IMR-90 (cell line): ENCODE results near the gene HSD3B1. TPM values are rescaled to one million over a fixed set of nuclear protein-coding genes. Genes with fewer than 3 reads are reported as not detected.

Experiments
- ATAC-seq: fragments of 200-7000 bp; cut with Tn5 transposase; 2 replicates; pipeline ENCODE4 v1.9.1; 2020; ENCODE audit warnings: low read depth, mild to moderate bottlenecking, moderate library complexity
- BruUV-seq: library from RNA; stranded (reverse); fragments of 400-500 nt; replicated peaks from 2 replicates; lab custom pipeline; 2021; lab: Mats Ljungman, UMichigan
- CTCF ChIA-PET: fragments of 300-600 bp; formaldehyde crosslinking; extraction: SDS; loops from one replicate; lab custom pipeline; 2021; ENCODE audit warnings: antibody characterized with exemption; lab: Yijun Ruan, JAX
- POLR2A ChIA-PET: fragments of 300-600 bp; sonication (Branson Sonifier 250); formaldehyde crosslinking; loops from one replicate; lab custom pipeline; 2022; ENCODE audit warnings: antibody characterized with exemption; ENCODE audit not compliant: unreplicated experiment; lab: Charles Lee
- DNase-seq: peaks from one replicate; pipeline ENCODE4 v3.0.0; 2013
- H2AFZ ChIP-seq: replicated peaks from 2 replicates; pipeline ENCODE3; 2013; ENCODE audit warnings: low read length, mild to moderate bottlenecking; ENCODE audit not compliant: poor library complexity
- H2AK5ac ChIP-seq: 2 replicates; pipeline ENCODE4 v1.6.1; 2013; ENCODE audit warnings: low read depth, low read length, inconsistent platforms
- H2AK9ac ChIP-seq: replicated peaks from 2 replicates; pipeline ENCODE3; 2013; ENCODE audit warnings: mild to moderate bottlenecking, low read depth, low read length, moderate library complexity; ENCODE audit not compliant: poor library complexity
- H2BK120ac ChIP-seq: 2 replicates; pipeline ENCODE4 v1.6.1; 2013; ENCODE audit warnings: low read depth, low read length, inconsistent platforms
- H2BK15ac ChIP-seq: 3 replicates; pipeline ENCODE4 v1.6.1; 2013; ENCODE audit warnings: low read depth, low read length, inconsistent platforms
- H2BK20ac ChIP-seq: 2 replicates; pipeline ENCODE4 v1.6.1; 2013; ENCODE audit warnings: low read depth, mild to moderate bottlenecking, inconsistent platforms, low read length, moderate library complexity
- H2BK5ac ChIP-seq: 2 replicates; pipeline ENCODE4 v1.6.1; 2013; ENCODE audit warnings: mild to moderate bottlenecking, low read depth, low read length, inconsistent platforms; ENCODE audit not compliant: poor library complexity, severe bottlenecking
- H3K14ac ChIP-seq: replicated peaks from 2 replicates; pipeline ENCODE4 v1.6.1; 2013; ENCODE audit warnings: low read depth, low read length, inconsistent platforms
- H3K18ac ChIP-seq: 2 replicates; pipeline ENCODE4 v1.6.1; 2013; ENCODE audit warnings: low read depth, low read length, control low read depth
- H3K23ac ChIP-seq: 2 replicates; pipeline ENCODE4 v1.6.1; 2013; ENCODE audit warnings: low read depth, low read length, inconsistent platforms
- H3K27ac ChIP-seq: 2 replicates; pipeline ENCODE4 v1.5.1; 2013; ENCODE audit warnings: mild to moderate bottlenecking, control low read depth, low read length; ENCODE audit not compliant: insufficient read depth
- H3K27me3 ChIP-seq: 2 replicates; pipeline ENCODE4 v1.6.1; 2013; ENCODE audit warnings: low read length; ENCODE audit not compliant: control insufficient read depth, insufficient read depth
- H3K36me3 ChIP-seq: 2 replicates; pipeline ENCODE4 v1.6.1; 2013; ENCODE audit warnings: low read length, mixed read lengths; ENCODE audit not compliant: control insufficient read depth, insufficient read depth
- H3K4ac ChIP-seq: 2 replicates; pipeline ENCODE4 v1.6.1; 2013; ENCODE audit warnings: low read depth, low read length, inconsistent platforms
- H3K4me1 ChIP-seq: 2 replicates; pipeline ENCODE4 v1.6.1; 2013; ENCODE audit warnings: low read length, mixed read lengths; ENCODE audit not compliant: control insufficient read depth, insufficient read depth
- H3K4me2 ChIP-seq: 2 replicates; pipeline ENCODE4 v1.6.1; 2013; ENCODE audit warnings: low read depth, mild to moderate bottlenecking, control low read depth, low read length, moderate library complexity
- H3K4me3 ChIP-seq: 2 replicates; pipeline ENCODE4 v1.5.1; 2013; ENCODE audit warnings: low read depth, mild to moderate bottlenecking, control low read depth, low read length, moderate library complexity; ENCODE audit not compliant: insufficient read depth
- H3K56ac ChIP-seq: 2 replicates; pipeline ENCODE4 v1.6.1; 2013; ENCODE audit warnings: low read length, inconsistent platforms; ENCODE audit not compliant: insufficient read depth; ENCODE audit errors: extremely low read depth
- H3K79me1 ChIP-seq, 2 experiments: 2 replicates each; pipeline ENCODE4 v1.6.1; 2013; ENCODE audit warnings: low read length in 2 of 2, inconsistent platforms in 1 of 2, low read depth in 1 of 2
- H3K9ac ChIP-seq: 2 replicates; pipeline ENCODE4 v1.6.1; 2013; ENCODE audit warnings: low read depth, low read length, control low read depth
- H3K9me1 ChIP-seq: 2 replicates; pipeline ENCODE4 v1.6.1; 2013; ENCODE audit warnings: low read length, inconsistent platforms; ENCODE audit not compliant: insufficient read depth
- H3K9me3 ChIP-seq: 2 replicates; pipeline ENCODE4 v1.6.1; 2013; ENCODE audit warnings: low read length; ENCODE audit not compliant: control insufficient read depth, insufficient read depth
- H4K20me1 ChIP-seq: 2 replicates; pipeline ENCODE4 v1.6.1; 2013; ENCODE audit warnings: low read length, inconsistent platforms; ENCODE audit not compliant: insufficient read depth
- H4K5ac ChIP-seq: 2 replicates; pipeline ENCODE4 v1.6.1; 2013; ENCODE audit warnings: mild to moderate bottlenecking, low read depth, low read length, control low read depth
- H4K8ac ChIP-seq, 2 experiments: 2 replicates each; pipeline ENCODE4 v1.6.1; 2013; ENCODE audit warnings: low read depth in 2 of 2, low read length in 2 of 2, control low read depth in 1 of 2, inconsistent platforms in 1 of 2
- H4K91ac ChIP-seq: 2 replicates; pipeline ENCODE4 v1.6.1; 2013; ENCODE audit warnings: low read depth, low read length, inconsistent platforms; ENCODE audit not compliant: insufficient read depth
- BHLHE40 ChIP-seq: fragments of 150-350 bp; IDR thresholded peaks from 2 replicates; pipeline ENCODE4 v1.6.1; 2016; ENCODE audit warnings: mild to moderate bottlenecking, low read depth, low read length
- CEBPB ChIP-seq: IDR thresholded peaks from 2 replicates; pipeline ENCODE4 v1.6.1; 2012; ENCODE audit warnings: low read depth, low read length, improper control_type of control experiment
- CHD1 ChIP-seq: IDR thresholded peaks from 2 replicates; pipeline ENCODE4 v1.6.1; 2012; ENCODE audit warnings: low read depth, low read length, improper control_type of control experiment
- CTCF ChIP-seq: conservative IDR thresholded peaks from 2 replicates; pipeline ENCODE4 v1.5.1; 2012; ENCODE audit warnings: mild to moderate bottlenecking, low read depth, low read length, improper control_type of control experiment
- ELK1 ChIP-seq: fragments of 150-350 bp; IDR thresholded peaks from 2 replicates; pipeline ENCODE4 v1.6.1; 2016; ENCODE audit warnings: low read depth, mild to moderate bottlenecking, low read length, moderate library complexity, borderline replicate concordance
- FOS ChIP-seq: fragments of 150-350 bp; IDR thresholded peaks from 2 replicates; pipeline ENCODE4 v1.6.1; 2016; ENCODE audit warnings: low read depth, low read length
- MAFK ChIP-seq: IDR thresholded peaks from 2 replicates; pipeline ENCODE4 v1.6.1; 2012; ENCODE audit warnings: low read depth, low read length, improper control_type of control experiment
- MAZ ChIP-seq: IDR thresholded peaks from 2 replicates; pipeline ENCODE4 v1.6.1; 2012; ENCODE audit warnings: low read depth, mild to moderate bottlenecking, low read length, improper control_type of control experiment, moderate library complexity, borderline replicate concordance
- MXI1 ChIP-seq: IDR thresholded peaks from 2 replicates; pipeline ENCODE4 v1.6.1; 2012; ENCODE audit warnings: low read depth, mild to moderate bottlenecking, low read length, moderate library complexity, borderline replicate concordance
- NFE2L2 ChIP-seq: fragments of 150-350 bp; IDR thresholded peaks from 2 replicates; pipeline ENCODE4 v1.6.1; 2016; ENCODE audit warnings: low read depth, mild to moderate bottlenecking, low read length
- POLR2A ChIP-seq: IDR thresholded peaks from 2 replicates; pipeline ENCODE4 v1.6.1; 2012; ENCODE audit warnings: mild to moderate bottlenecking, low read depth, low read length
- RAD21 ChIP-seq: IDR thresholded peaks from 2 replicates; pipeline ENCODE4 v1.6.1; 2012; ENCODE audit warnings: low read length, improper control_type of control experiment
- RCOR1 ChIP-seq: IDR thresholded peaks from 2 replicates; pipeline ENCODE4 v1.6.1; 2012; ENCODE audit warnings: mild to moderate bottlenecking, low read length, improper control_type of control experiment; ENCODE audit not compliant: insufficient replicate concordance
- RFX5 ChIP-seq: IDR thresholded peaks from 2 replicates; pipeline ENCODE4 v1.8.0; 2012; ENCODE audit warnings: low read depth, mild to moderate bottlenecking, low read length, moderate library complexity
- SMC3 ChIP-seq: fragments of 150-350 bp; IDR thresholded peaks from 2 replicates; pipeline ENCODE4 v1.6.1; 2016; ENCODE audit warnings: low read depth, mild to moderate bottlenecking, antibody characterized with exemption, low read length, moderate library complexity
- USF2 ChIP-seq: fragments of 150-350 bp; IDR thresholded peaks from 2 replicates; pipeline ENCODE4 v1.6.1; 2017; ENCODE audit warnings: mild to moderate bottlenecking, antibody characterized with exemption, low read length, low read depth
- dilution Hi-C: fragments of 300-500 bp; cut with HindIII; formaldehyde crosslinking; loops from one replicate; pipeline ENCODE4 v1.14.3; 2018; ENCODE audit warnings: low sequenced_read_pairs; ENCODE audit not compliant: unreplicated experiment
- in situ Hi-C: fragments of 300-500 bp; cut with MboI; formaldehyde crosslinking; loops from 3 replicates; pipeline ENCODE4 v1.14.3; 2019; ENCODE audit warnings: low sequenced_read_pairs, inconsistent platforms, mixed read lengths
- intact Hi-C: fragments of 100-400 bp; cut with micrococcal nuclease; formaldehyde crosslinking; loops from 2 replicates; pipeline ENCODE4 v1.10.0; 2022
- polyA plus RNA-seq, 3 experiments: library from polyadenylated mRNA; depleted of rRNA; stranded (reverse); fragments of >200 nt; gene quantifications; 2 replicates each; pipeline ENCODE4 v1.2.3, GENCODE V29; 2012; ENCODE audit warnings: low replicate concordance in 1 of 3
- total RNA-seq: library from RNA; depleted of rRNA; stranded (reverse); fragments of >200 nt; gene quantifications from 2 replicates; pipeline ENCODE4 v1.2.3, GENCODE V29; 2012

HSD3B1 gene
- total and polyA plus RNA-seq, 2 of the 4 experiments (the other 2 are of a cell fraction), result not detected

GRCh38 chr1:119516247-119516646, 9.2 kb downstream of the HSD3B1 start:
- Histone ChIP-seq H3K18ac (no peak overlapping the region), H2BK15ac (no peak overlapping the region), H3K79me1 (no peaks in the 10 kb centered on the region), H3K9ac (no peak overlapping the region), H3K4me3 (no peak overlapping the region), H3K4me2 (no peak overlapping the region), H3K9me1 (no peaks in the 10 kb centered on the region), H3K36me3 (no peaks in the 10 kb centered on the region), H3K56ac (no peak overlapping the region), H2AK5ac (no peak overlapping the region), H4K5ac (no peak overlapping the region), H3K9me3 (no peaks in the 10 kb centered on the region), H3K4ac (no peak overlapping the region), H2AK9ac (no peak overlapping the region), H3K4me1 (no peaks in the 10 kb centered on the region), H2AFZ (no peak overlapping the region), H3K23ac (no peak overlapping the region), H4K8ac (no peak overlapping the region), H4K91ac (no peak overlapping the region), H3K27ac (no peak overlapping the region), H2BK5ac (no peak overlapping the region), H3K27me3 (no peaks in the 10 kb centered on the region; the same call in 1 of the 2 replicates), H4K20me1 (no peaks in the 10 kb centered on the region), H2BK20ac (no peak overlapping the region), H2BK120ac (no peak overlapping the region), H3K14ac (no peak overlapping the region)
- DNase-seq (no peak), ATAC-seq (no peak)
- ChIA-PET POLR2A (no interaction called here), CTCF (no interaction called here)
- intact Hi-C loops (no loop called here), in situ Hi-C loops (no loop called here), dilution Hi-C loops (no loop called here)
- no peak for TF ChIP-seq RAD21
- TF ChIP-seq CEBPB, result no peak
- TF ChIP-seq CHD1, result no peak
- no peak for TF ChIP-seq MXI1
- no peak for TF ChIP-seq CTCF
- TF ChIP-seq BHLHE40, result no peak
- no peak for TF ChIP-seq MAZ
- TF ChIP-seq RCOR1, result no peak
- TF ChIP-seq ELK1, result no peak
- no peak for TF ChIP-seq POLR2A
- no peak for TF ChIP-seq SMC3
- no peak for TF ChIP-seq NFE2L2
- no peak for TF ChIP-seq USF2
- TF ChIP-seq RFX5, result no peak
- no peak for TF ChIP-seq FOS
- TF ChIP-seq MAFK, result no peak
- BruUV-seq, result no TSS peak
